ENCODE measurements around the gene OCA2.

DNA sequence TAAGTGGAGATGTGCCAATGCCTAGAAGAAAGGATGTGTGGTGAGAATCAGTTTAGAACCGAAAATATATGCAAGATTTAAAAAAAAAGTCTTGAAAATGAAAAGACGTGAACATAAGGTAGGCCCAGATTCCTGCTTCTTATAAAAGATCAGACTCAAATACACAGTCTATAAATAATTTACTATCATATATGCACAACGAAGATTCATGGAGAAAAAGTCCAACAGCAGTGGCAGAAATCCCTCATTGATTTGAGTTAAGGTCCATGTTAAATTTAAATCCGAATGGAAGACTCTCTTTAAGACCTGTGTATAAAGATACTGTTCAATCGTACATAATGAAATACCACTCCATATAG lies 227.2 kb downstream of the OCA2 start:
- TF ChIP-seq EZH2 (IDR thresholded peaks at IDR 0.05; ENCODE audit: insufficient read depth, poor library complexity, severe bottlenecking) (no peak), EZH2phosphoT487 (IDR thresholded peaks at IDR 0.05; ENCODE audit: insufficient read depth, low read depth) (no peak)

All from GM23248 (cell line).